Vagina (tissue), 2 donors: ENCODE data around the gene RBM20.

Experiments
- CTCF ChIP-seq, 3 experiments: fragments of 450-650 bp in 2 of 3; fragments of 200-600 bp in 1 of 3; sonication (generic) in 1 of 3; IDR thresholded peaks; one replicate each; pipeline ENCODE4 v1.5.1; 2017 to 2019; ENCODE audit warnings: antibody characterized with exemption in 3 of 3, mild to moderate bottlenecking in 2 of 3, moderate library complexity in 2 of 3
- POLR2A ChIP-seq, 2 donors: fragments of 450-650 bp; IDR thresholded peaks; one replicate each; pipeline ENCODE4 v1.6.1; 2017; ENCODE audit warnings: antibody characterized with exemption in 2 of 2, mild to moderate bottlenecking in 2 of 2, moderate library complexity in 2 of 2
- POLR2AphosphoS5 ChIP-seq, 2 donors: sonication (generic); formaldehyde crosslinking; IDR thresholded peaks; one replicate each; pipeline ENCODE4 v1.9.0; 2017; ENCODE audit warnings: antibody characterized with exemption in 2 of 2, mild to moderate bottlenecking in 2 of 2, low read depth in 1 of 2; ENCODE audit not compliant: insufficient read depth in 1 of 2

- TF ChIP-seq CTCF (IDR thresholded peaks at IDR 0.05) (no peak), POLR2AphosphoS5 (IDR thresholded peaks at IDR 0.05; ENCODE audit: insufficient read depth in 1 of 2, low read depth in 1 of 2) (no peak), POLR2A (IDR thresholded peaks at IDR 0.05) (no peak)
Observed at GRCh38 chr10:110843796-110844616, 199.9 kb downstream of the RBM20 start.
